ENCODE data around the gene NGEF.

Gene NGEF

GRCh38 chr2:232977438-232977971 is 35.6 kb downstream of the NGEF start:
- Histone ChIP-seq H3K27ac (no peak overlapping the region), H3K4me3 (no peak overlapping the region)

GRCh38 chr2:232976666-232977437 is 36.2 kb downstream of the NGEF start:
- Histone ChIP-seq H3K27ac (no peak overlapping the region), H3K4me3 (no peak overlapping the region)

GRCh38 chr2:232976176-232976575 is 36.9 kb downstream of the NGEF start:
- no peak overlapping the region for H3K27ac ChIP-seq

GRCh38 chr2:232974396-232974795 is 38.7 kb downstream of the NGEF start:
- no peak overlapping the region for H3K4me3 ChIP-seq
- H3K27ac ChIP-seq, result no peak overlapping the region

More at GRCh38 chr2:232976176-232976575, 36.9 kb downstream of the NGEF start:
- no peak overlapping the region for H3K4me3 ChIP-seq

- Histone ChIP-seq H3K4me3 (no peak overlapping the region), H3K27ac (no peak overlapping the region)
Observed at GRCh38 chr2:232973796-232974195, 39.3 kb downstream of the NGEF start.

GRCh38 chr2:232973011-232973735 is 39.9 kb downstream of the NGEF start:
- no peak overlapping the region for H3K4me3 ChIP-seq
- H3K27ac ChIP-seq, result no peak overlapping the region

- H3K4me3 ChIP-seq, result no peak overlapping the region
Observed at GRCh38 chr2:232971744-232972143, 41.3 kb downstream of the NGEF start.

GRCh38 chr2:232970051-232970450 is 43.0 kb downstream of the NGEF start:
- H3K4me3 ChIP-seq, result no peak overlapping the region
- no peak overlapping the region for H3K27ac ChIP-seq

More at GRCh38 chr2:232971744-232972143, 41.3 kb downstream of the NGEF start:
- H3K27ac ChIP-seq, result no peak overlapping the region

GRCh38 chr2:232967474-232967873 is 45.6 kb downstream of the NGEF start:
- Histone ChIP-seq H3K4me3 (no peak overlapping the region), H3K27ac (no peak overlapping the region)

GRCh38 chr2:232966122-232966521 is 46.9 kb downstream of the NGEF start:
- Histone ChIP-seq H3K4me3 (no peak overlapping the region), H3K27ac (no peak overlapping the region)

GRCh38 chr2:232963913-232964312 is 49.1 kb downstream of the NGEF start:
- Histone ChIP-seq H3K4me3 (no peak overlapping the region), H3K27ac (no peak overlapping the region)

GRCh38 chr2:232960862-232961261 is 52.2 kb downstream of the NGEF start:
- no peak overlapping the region for H3K27ac ChIP-seq
- H3K4me3 ChIP-seq, result no peak overlapping the region

GRCh38 chr2:232959139-232959538 is 53.9 kb downstream of the NGEF start:
- Histone ChIP-seq H3K4me3 (no peak overlapping the region), H3K27ac (no peak overlapping the region)

- Histone ChIP-seq H3K27ac (no peak overlapping the region), H3K4me3 (no peak overlapping the region)
Observed at GRCh38 chr2:232957657-232958090, 55.4 kb downstream of the NGEF start.

GRCh38 chr2:232955856-232956255 is 57.2 kb downstream of the NGEF start:
- no peak overlapping the region for H3K4me3 ChIP-seq

GRCh38 chr2:232954691-232955090 is 58.4 kb downstream of the NGEF start:
- Histone ChIP-seq H3K4me3 (no peak overlapping the region), H3K27ac (no peak overlapping the region)

More at GRCh38 chr2:232955856-232956255, 57.2 kb downstream of the NGEF start:
- no peak overlapping the region for H3K27ac ChIP-seq

- Histone ChIP-seq H3K4me3 (no peak overlapping the region), H3K27ac (no peak overlapping the region)
Observed at GRCh38 chr2:232951891-232952290, 61.2 kb downstream of the NGEF start.

- Histone ChIP-seq H3K27ac (no peak overlapping the region), H3K4me3 (no peak overlapping the region)
Observed at GRCh38 chr2:232951181-232951580, 61.9 kb downstream of the NGEF start.

- Histone ChIP-seq H3K27ac (no peak overlapping the region), H3K4me3 (no peak overlapping the region)
Observed at GRCh38 chr2:232950751-232951150, 62.3 kb downstream of the NGEF start.

GRCh38 chr2:232949016-232949415 is 64.0 kb downstream of the NGEF start:
- no peak overlapping the region for H3K27ac ChIP-seq
- H3K4me3 ChIP-seq, result no peak overlapping the region

GRCh38 chr2:232942831-232943230 is 70.2 kb downstream of the NGEF start:
- Histone ChIP-seq H3K4me3 (no peak overlapping the region), H3K27ac (no peak overlapping the region)
